Endodermal cell (in vitro differentiated cells): ENCODE data around the gene GPR61. TPM values are rescaled to one million over a fixed set of nuclear protein-coding genes. Genes with fewer than 3 reads are reported as not detected.

Source experiments
- DNase-seq: peaks from one replicate; pipeline ENCODE4 v3.0.0-alpha.2; 2017
- H3K27ac ChIP-seq: 2 replicates; pipeline ENCODE4 v1.5.1; 2013; ENCODE audit warnings: mild to moderate bottlenecking, low read depth, low read length, moderate library complexity
- H3K27me3 ChIP-seq: 2 replicates; pipeline ENCODE4 v1.6.1; 2013; ENCODE audit warnings: mild to moderate bottlenecking, low read length, moderate library complexity; ENCODE audit not compliant: insufficient read depth, control insufficient read depth, poor library complexity, severe bottlenecking
- H3K36me3 ChIP-seq: 2 replicates; pipeline ENCODE4 v1.7.0; 2013; ENCODE audit warnings: mild to moderate bottlenecking, low read length, moderate library complexity; ENCODE audit not compliant: control insufficient read depth, insufficient read depth
- H3K4me1 ChIP-seq: one replicate; pipeline ENCODE4 v1.7.0; 2013; ENCODE audit warnings: low read length; ENCODE audit not compliant: control insufficient read depth, insufficient read depth
- H3K4me3 ChIP-seq: 2 replicates; pipeline ENCODE4 v1.5.1; 2013; ENCODE audit warnings: mild to moderate bottlenecking, low read length, moderate library complexity
- H3K9ac ChIP-seq: 2 replicates; pipeline ENCODE4 v1.6.1; 2013; ENCODE audit warnings: mild to moderate bottlenecking, low read length, moderate library complexity; ENCODE audit not compliant: poor library complexity, severe bottlenecking; ENCODE audit errors: extremely low read depth
- H3K9me3 ChIP-seq: 2 replicates; pipeline ENCODE4 v1.6.1; 2013; ENCODE audit warnings: mild to moderate bottlenecking, low read length, moderate library complexity; ENCODE audit not compliant: control insufficient read depth
- H3K27ac Mint-ChIP-seq: 2 replicates; pipeline ENCODE4 v1.8.0; 2020; ENCODE audit warnings: mixed read lengths
- H3K27me3 Mint-ChIP-seq: 2 replicates; pipeline ENCODE4 v1.8.0; 2021; ENCODE audit warnings: mild to moderate bottlenecking, mixed read lengths; ENCODE audit not compliant: insufficient read depth
- H3K36me3 Mint-ChIP-seq: 2 replicates; pipeline ENCODE4 v1.8.0; 2020; ENCODE audit warnings: low read depth, mixed read lengths
- H3K4me1 Mint-ChIP-seq: 2 replicates; pipeline ENCODE4 v1.8.0; 2020; ENCODE audit warnings: mixed read lengths
- H3K4me3 Mint-ChIP-seq: 2 replicates; pipeline ENCODE4 v1.8.0; 2020; ENCODE audit warnings: mild to moderate bottlenecking, moderate library complexity, mixed read lengths
- H3K9me3 Mint-ChIP-seq: 2 replicates; pipeline ENCODE4 v1.8.0; 2020; ENCODE audit warnings: mild to moderate bottlenecking, mixed read lengths
- CTCF ChIP-seq: fragments of 200-600 bp; sonication (generic); conservative IDR thresholded peaks from 2 replicates; pipeline ENCODE4 v1.5.0; 2021; ENCODE audit warnings: antibody characterized with exemption, mild to moderate bottlenecking
- WGBS, 2 experiments: methylation state at CpG; one replicate each; pipeline versions ENCODE4 v1.1.5 to v1.1.7; 2013; ENCODE audit warnings: missing lambda C conversion rate in 2 of 2, mixed read lengths in 1 of 2; ENCODE audit not compliant: insufficient coverage in 1 of 2, insufficient read length in 1 of 2; 5-methylcytosine and 5-hydroxymethylcytosine counted together
- total RNA-seq, 2 donors: library from RNA; stranded (reverse); fragmentation: NEBNext Ultra II Directional in 1 of 2; extraction: Animal tissue kit (Norgen Biotek cat#: 25700) in 1 of 2; gene quantifications; 2 replicates in 1 of 2; 3 replicates in 1 of 2; pipeline ENCODE4 v1.2.1, GENCODE V29; 2021

GPR61 gene
- total RNA-seq, 2 donors from 2014 or later, result 0.93 TPM; not detected in 1

GRCh38 chr1:109498161-109498801 lies 41.4 kb upstream of the GPR61 start:
- H3K9me3 Mint-ChIP-seq, result no peaks in the 10 kb centered on the region
- Histone ChIP-seq H3K27ac (peak overlapping the region; percentile 61), H3K9me3 (no peaks in the 10 kb centered on the region), H3K27me3 (no peaks in the 10 kb centered on the region), H3K9ac (no peak overlapping the region), H3K4me3 (no peak overlapping the region), H3K36me3 (no peaks in the 10 kb centered on the region), H3K4me1 (peaks cover 2% of the 10 kb centered on the region)
- no peak overlapping the region for H3K27ac Mint-ChIP-seq
- peaks cover 9% of the 10 kb centered on the region for H3K36me3 Mint-ChIP-seq
- no peak overlapping the region for H3K4me3 Mint-ChIP-seq
- 70 to 72% methylated on average over 11 to 12 of the region's 12 CpGs for WGBS, 2 experiments
- H3K4me1 Mint-ChIP-seq, result peaks cover 20% of the 10 kb centered on the region
- H3K27me3 Mint-ChIP-seq, result no peaks in the 10 kb centered on the region
- peak; percentile 92 for DNase-seq
- peak; percentile 86 for TF ChIP-seq CTCF

- DNase-seq, result no peak
- Histone ChIP-seq H3K27ac (no peak overlapping the region), H3K27me3 (no peaks in the 10 kb centered on the region), H3K36me3 (no peaks in the 10 kb centered on the region), H3K4me3 (no peak overlapping the region), H3K9ac (no peak overlapping the region), H3K4me1 (peaks cover 2% of the 10 kb centered on the region), H3K9me3 (no peaks in the 10 kb centered on the region)
- 95 to 100% methylated on average over 1 to 7 of the region's 7 CpGs for WGBS, 2 experiments
- Mint-ChIP-seq H3K36me3 (peaks cover 9% of the 10 kb centered on the region), H3K27me3 (no peaks in the 10 kb centered on the region), H3K4me3 (no peak overlapping the region), H3K9me3 (no peaks in the 10 kb centered on the region), H3K27ac (no peak overlapping the region), H3K4me1 (peaks cover 20% of the 10 kb centered on the region)
- TF ChIP-seq CTCF, result no peak
These were observed 40.6 kb upstream of the GPR61 start for GRCh38 chr1:109499081-109499480.

GRCh38 chr1:109499661-109500536 lies 39.8 kb upstream of the GPR61 start:
- H3K9me3 Mint-ChIP-seq, result no peaks in the 10 kb centered on the region
- H3K27me3 Mint-ChIP-seq, result no peaks in the 10 kb centered on the region
- Histone ChIP-seq H3K9me3 (no peaks in the 10 kb centered on the region), H3K27ac (no peak overlapping the region), H3K4me1 (peaks cover 2% of the 10 kb centered on the region), H3K9ac (no peak overlapping the region), H3K4me3 (no peak overlapping the region), H3K36me3 (no peaks in the 10 kb centered on the region), H3K27me3 (no peaks in the 10 kb centered on the region)
- peak; percentile 81 for TF ChIP-seq CTCF
- 80 to 90% methylated on average over 2 to 4 of the region's 4 CpGs for WGBS, 2 experiments
- peaks cover 20% of the 10 kb centered on the region for H3K4me1 Mint-ChIP-seq
- H3K4me3 Mint-ChIP-seq, result no peak overlapping the region
- peak; percentile 93 for DNase-seq
- H3K36me3 Mint-ChIP-seq, result peaks cover 9% of the 10 kb centered on the region
- no peak overlapping the region for H3K27ac Mint-ChIP-seq
